Uterus (tissue), 2 donors: ENCODE results near the gene TRIM50.

ENCODE experiments used
- POLR2A ChIP-seq, 2 donors: fragments of 450-650 bp; IDR thresholded peaks; one replicate each; pipeline ENCODE4 v1.6.1; 2016; ENCODE audit warnings: antibody characterized with exemption in 2 of 2, mild to moderate bottlenecking in 1 of 2, moderate library complexity in 1 of 2
- TF ChIP-seq, protein P1 (sequence below), 4 experiments: fragments of 200-600 bp in 2 of 4; fragments of 450-650 bp in 2 of 4; sonication (generic) in 2 of 4; IDR thresholded peaks; one replicate each; pipeline ENCODE4 v1.5.1; 2016 to 2019; ENCODE audit warnings: antibody characterized with exemption in 4 of 4, mild to moderate bottlenecking in 2 of 4, moderate library complexity in 1 of 4

DNA sequence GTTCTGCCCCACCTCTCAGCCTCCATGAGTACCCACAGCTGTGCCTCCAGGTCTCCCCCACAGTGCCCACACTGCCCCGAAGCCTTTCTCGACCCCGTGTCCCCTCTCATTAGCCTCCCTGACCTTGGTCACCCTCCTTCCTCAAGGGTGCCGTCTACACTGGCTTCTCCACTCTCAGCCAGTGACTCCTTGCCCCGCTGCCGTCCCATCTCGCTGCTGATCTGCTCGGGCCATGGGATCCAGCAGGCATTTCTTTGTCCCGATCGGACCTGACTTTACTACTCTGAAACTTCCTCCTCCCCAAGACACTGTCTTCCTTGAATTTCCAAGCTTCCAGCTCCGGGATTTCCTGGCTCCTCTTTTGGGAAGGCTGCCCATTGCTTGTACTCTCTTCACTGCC, 31.4 kb upstream of the TRIM50 start:
- TF ChIP-seq POLR2A (IDR thresholded peaks at IDR 0.05): no peak
- TF ChIP-seq, protein P1, sequence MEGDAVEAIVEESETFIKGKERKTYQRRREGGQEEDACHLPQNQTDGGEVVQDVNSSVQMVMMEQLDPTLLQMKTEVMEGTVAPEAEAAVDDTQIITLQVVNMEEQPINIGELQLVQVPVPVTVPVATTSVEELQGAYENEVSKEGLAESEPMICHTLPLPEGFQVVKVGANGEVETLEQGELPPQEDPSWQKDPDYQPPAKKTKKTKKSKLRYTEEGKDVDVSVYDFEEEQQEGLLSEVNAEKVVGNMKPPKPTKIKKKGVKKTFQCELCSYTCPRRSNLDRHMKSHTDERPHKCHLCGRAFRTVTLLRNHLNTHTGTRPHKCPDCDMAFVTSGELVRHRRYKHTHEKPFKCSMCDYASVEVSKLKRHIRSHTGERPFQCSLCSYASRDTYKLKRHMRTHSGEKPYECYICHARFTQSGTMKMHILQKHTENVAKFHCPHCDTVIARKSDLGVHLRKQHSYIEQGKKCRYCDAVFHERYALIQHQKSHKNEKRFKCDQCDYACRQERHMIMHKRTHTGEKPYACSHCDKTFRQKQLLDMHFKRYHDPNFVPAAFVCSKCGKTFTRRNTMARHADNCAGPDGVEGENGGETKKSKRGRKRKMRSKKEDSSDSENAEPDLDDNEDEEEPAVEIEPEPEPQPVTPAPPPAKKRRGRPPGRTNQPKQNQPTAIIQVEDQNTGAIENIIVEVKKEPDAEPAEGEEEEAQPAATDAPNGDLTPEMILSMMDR (IDR thresholded peaks at IDR 0.05): no peak
